ENCODE data around the gene MGAT4A.

Gene MGAT4A

DNA sequence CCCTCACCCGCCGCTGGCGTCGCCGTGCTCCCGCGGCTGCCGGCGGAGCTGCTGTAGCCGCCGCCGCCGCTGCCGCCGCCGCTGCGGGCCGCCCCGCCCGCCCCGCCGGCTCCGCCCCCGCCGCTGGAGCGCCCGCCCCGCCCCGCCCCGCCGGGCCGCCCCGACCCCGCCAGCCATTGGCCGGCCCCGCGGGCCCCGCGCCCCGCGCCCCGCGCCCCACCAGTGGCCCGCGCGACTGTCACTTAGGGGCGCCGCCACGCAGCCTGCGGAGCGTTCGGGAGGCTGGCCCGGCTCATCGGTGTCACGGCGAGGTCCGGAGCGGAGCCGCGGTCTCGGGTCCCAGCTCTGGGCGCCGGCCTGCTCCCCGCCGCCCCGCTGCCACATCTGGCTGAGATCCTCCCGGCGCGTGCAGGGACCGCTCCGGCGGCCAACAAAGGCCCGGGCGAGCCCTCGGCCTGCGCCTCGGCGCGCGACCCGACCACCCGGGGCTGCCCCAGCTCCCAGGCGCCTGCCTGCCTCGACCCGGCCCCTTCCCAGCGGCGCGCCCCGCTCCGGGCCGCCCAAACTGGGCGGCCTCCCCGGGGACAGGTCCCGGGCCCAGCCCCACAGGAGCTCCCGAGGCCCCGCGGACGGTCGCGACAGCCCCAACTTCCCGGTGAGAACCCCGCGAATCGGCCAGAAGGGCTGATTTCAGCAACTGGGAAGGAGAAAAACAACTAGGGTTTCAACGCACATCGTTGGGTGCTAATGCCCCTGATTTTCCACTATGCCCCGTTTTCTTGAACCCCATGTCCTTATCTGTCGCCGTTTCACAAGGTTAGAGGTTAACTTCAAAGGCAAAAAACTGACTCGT, at the start of gene MGAT4A:
Gene MGAT4A, minus strand, starts transcription at position 92 of the 853 bp plus-strand sequence. CDS start 4,800 bp downstream, outside the sequence.
- DNase-seq: peak; percentile 39

GRCh38 chr2:98778741-98779483, 48.0 kb upstream of the MGAT4A start:
- DNase-seq: no peak

GRCh38 chr2:98778151-98778550, 47.2 kb upstream of the MGAT4A start:
- DNase-seq: no peak

GRCh38 chr2:98777710-98778109, 46.8 kb upstream of the MGAT4A start:
- no peak for DNase-seq

GRCh38 chr2:98777076-98777475, 46.1 kb upstream of the MGAT4A start:
- no peak for DNase-seq

DNA sequence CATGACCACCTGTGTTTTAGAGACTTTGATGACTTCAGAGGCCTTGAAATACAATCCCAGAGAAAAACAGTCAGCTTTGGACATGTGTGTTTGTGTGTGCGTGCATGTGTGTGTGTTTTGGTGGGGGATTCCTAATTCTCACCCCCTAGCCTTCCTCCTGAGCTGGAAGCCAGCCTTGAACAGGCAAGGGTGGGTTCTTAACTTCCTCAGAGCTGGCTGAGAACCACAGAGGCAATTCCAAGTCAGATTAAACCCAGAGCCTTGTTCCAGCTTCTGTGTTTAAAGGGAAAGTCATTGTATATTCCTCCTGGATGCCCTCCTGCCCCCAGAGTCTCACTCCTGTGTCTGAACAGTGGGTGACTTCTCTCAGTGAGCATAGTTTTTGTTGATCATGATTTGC, 45.2 kb upstream of the MGAT4A start:
- no peak for DNase-seq

- no peak for DNase-seq
Measured at GRCh38 chr2:98775146-98775986, 44.4 kb upstream of the MGAT4A start.

GRCh38 chr2:98773907-98774306, 43.0 kb upstream of the MGAT4A start:
- no peak for DNase-seq

GRCh38 chr2:98773169-98773568, 42.2 kb upstream of the MGAT4A start:
- no peak for DNase-seq

DNA sequence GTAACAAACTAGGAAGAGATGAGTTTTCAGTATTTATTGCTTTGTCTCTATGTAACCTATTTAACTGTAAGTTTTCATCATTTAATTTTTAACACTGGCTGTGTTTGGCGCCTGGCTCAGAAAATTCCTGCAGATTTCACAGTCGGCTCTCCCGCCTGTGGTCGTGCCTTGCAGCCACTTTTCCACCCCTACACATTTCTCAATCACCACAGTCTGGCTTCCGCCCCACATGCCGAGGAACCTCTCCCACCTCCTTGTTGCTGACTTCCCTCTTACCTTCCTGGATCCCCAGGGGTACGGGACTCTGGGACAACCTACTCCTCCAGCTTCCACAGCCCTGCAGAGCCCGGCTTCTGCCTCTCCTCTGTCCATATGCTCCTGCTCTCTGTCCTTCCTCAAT, 41.6 kb upstream of the MGAT4A start:
- DNase-seq: no peak

DNA sequence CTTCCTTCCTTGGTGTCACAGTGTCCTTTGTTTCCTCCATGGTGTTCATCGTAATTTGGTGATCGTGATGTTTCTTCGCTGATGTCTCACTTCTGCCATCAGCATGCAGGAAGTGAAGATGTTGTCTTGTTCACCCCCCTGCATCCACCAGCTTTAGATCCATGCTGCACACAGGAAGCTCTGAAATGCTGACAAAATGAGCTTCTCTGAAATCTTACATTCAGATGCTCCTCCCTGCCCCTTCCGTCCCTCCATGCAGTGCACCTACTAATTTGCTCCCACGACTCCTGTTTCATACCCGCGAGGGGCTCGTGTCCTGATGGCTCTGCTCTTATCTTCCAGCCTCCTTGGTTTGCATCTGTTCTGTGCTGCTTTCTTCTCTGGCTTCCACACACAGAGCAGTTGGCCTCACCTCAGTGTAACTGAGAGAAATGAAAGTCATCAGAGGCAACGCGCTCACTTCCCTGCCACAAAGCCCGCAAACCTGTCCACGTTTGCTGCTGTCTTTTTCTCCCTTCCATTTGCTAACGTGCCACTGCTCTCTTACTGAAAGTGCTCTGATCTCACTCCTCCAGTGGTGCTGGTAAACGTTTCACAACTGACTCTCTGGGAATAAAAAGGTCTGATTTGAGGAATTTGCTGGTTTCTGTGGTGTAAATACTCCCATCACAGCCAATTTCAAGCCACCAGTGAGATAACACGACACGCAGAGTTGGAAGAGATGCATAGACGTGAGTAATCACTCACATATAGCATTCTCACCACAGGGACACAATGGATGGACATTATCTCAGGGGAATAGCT, 41.0 kb upstream of the MGAT4A start:
- peak; percentile 4 for DNase-seq

GRCh38 chr2:98771264-98771663, 40.3 kb upstream of the MGAT4A start:
- no peak for DNase-seq

DNA sequence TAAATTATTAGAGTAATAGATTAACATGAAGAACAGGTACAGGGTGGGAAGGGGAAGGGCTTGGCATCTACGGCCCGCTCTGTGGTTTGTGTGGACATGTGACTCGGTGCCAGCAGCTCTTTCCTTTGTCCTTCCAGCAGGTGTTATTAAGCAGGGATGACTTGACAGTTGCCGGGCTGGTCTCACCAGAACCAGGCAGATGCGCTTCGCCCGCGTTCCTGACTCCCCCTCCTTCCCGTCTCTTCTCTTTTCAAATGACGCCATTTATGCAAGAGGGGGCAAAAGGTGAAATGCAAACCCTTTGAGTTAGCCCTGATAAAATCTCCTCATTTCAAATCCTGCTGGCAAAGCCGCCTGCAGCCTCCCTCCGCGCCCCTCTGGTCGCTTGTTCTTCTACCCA, 38.9 kb upstream of the MGAT4A start:
- DNase-seq: no peak

GRCh38 chr2:98769114-98769476, 38.2 kb upstream of the MGAT4A start:
- no peak for DNase-seq

DNA sequence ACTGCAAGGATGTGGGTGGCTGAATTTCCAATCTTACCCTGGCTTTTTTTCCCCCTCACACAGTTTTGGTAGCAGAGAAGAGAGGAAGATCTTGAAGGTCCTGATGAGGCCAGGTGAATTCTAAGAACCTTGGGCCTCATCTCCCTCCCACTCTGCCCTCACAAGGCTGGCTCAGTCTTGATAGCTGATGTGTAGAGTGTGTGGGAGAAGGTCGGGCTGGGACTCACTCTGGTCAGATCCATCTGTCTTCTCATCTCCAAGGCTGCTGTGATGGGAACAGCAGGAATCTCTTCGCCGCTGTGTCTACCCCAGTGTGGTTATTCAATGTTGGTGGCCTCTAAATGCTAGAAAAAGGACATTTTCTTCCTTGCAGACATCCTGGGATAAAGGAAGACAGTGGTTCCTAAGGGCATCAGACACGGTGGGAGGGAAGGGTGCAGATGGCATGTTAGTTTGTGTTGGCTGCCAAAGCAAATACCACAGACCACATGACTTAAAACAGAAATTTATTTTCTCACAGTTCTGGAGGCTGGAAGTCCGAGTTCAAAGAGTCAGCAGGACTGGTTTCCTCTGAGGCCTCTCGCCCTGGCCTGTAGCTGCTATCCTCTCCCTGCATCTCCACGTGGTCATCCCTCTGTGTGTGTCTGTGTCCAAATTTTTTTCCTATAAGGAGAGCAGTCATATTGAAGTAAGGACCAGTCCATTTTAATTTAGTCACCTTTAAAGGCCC, 37.6 kb upstream of the MGAT4A start:
- DNase-seq: no peak

DNA sequence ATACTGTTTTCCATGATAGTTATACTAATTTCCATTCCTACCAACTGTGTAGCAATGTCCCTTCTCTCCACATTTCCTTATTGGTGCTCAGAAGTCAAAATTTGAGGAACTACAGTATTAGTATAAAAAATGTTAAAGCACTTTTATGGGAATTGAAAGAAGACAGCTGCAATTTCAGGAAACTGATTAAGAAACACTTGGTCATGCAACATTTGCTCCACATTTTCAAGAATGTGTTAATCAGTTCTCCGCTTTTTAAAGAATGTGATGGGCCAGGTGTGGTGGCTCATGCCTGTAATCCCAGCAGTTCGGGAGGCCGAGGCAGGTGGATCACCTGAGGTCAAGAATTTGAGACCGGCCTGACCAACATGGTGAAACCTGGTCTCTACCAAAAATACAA, 33.6 kb upstream of the MGAT4A start:
- no peak for DNase-seq

DNA sequence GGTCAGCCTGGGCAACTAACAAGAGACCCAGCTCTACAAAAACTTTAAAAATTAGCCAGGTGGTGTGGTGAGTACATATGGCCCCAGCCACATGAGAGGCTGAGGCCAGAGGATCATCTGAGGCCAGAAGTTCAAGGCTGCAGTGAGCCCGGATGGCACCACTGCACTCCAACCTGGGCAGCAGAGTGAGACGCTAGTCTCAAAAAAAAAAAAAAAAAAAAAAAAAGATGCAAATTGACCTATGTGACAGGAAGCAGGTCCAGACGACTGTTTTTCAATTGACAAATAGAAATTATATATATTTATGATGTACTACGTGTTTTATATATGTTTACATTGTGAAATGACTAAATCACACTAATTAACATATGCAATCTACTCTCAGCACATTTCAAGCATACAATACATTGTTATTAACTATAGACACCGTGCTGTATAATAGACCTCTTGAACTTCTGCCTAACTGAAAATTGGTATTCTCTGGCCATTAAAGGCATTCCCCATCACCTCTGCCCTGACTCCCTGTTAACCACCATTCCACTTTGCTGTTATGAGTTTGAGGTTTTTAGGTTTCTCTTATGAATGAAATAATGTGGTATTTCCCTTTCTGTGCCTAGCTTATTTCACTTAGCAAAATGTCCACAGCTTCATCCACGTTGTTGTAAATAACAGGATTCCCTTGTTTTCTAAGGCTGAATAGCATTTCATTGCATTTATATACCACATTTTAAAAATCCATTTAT, 32.4 kb upstream of the MGAT4A start:
- no peak for DNase-seq

- no peak for DNase-seq
Measured at GRCh38 chr2:98761909-98762308, 31.0 kb upstream of the MGAT4A start.

DNA sequence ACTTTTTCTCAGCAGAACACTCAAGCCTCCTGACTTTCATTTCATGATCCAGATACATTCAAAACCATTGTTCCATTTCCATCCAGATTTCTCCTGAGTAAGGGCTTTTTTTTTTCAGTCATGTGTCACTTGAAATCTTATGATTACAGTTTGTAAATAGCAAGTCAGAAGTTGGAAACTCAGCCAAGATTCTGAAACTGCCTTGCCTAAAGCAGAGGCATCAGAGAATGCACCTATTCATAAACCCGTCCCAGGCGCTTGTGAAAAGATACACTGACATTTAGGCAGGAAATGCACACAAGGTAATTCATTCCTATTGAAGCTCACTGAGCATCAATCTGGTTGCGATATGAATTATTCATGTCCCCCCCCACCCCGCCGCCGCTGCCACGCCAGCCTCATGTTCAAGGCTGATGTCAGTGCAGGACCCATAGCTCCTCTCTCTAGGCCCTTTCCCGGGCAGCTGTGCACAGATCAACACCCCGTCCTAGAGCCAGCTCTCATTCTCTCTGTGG, 30.4 kb upstream of the MGAT4A start:
- no peak for DNase-seq

GRCh38 chr2:98759827-98760625, 29.1 kb upstream of the MGAT4A start:
- DNase-seq: no peak
